HL-60/S4 treated with retinoic acid at 250 ng/mL for 4 days and 3 days (cell line): ENCODE data around the gene MROH2B.

Experiments used
- in situ Hi-C: fragments of 300-500 bp; cut with MboI; formaldehyde crosslinking; loops from 2 replicates; pipeline ENCODE4 v1.7.0; 2022; ENCODE audit warnings: low sequenced_read_pairs

The MROH2B gene

DNA sequence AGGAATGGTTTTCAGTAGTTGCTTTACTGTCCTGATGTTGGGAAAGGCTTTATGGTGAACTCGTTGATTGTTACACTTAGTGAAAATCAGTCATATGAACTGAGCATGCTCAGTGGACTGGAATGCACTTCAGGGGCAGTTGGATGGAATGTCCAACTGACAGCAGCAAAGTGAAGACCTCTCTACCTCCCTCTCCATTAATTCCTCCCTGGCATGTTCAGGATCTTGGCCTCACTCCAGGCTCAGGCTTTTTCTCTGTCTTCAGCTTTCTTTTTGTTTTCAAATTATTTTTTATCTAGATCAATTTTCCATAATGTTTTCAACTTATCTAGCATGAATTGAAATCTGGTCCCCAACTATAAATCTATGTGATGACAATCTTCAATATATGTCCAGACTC, at the start of gene MROH2B:
MROH2B (minus strand) TSS at position 101 of the 400 bp plus-strand sequence. CDS start 490 bp downstream, outside the sequence.
- in situ Hi-C loops: no loop called here

DNA sequence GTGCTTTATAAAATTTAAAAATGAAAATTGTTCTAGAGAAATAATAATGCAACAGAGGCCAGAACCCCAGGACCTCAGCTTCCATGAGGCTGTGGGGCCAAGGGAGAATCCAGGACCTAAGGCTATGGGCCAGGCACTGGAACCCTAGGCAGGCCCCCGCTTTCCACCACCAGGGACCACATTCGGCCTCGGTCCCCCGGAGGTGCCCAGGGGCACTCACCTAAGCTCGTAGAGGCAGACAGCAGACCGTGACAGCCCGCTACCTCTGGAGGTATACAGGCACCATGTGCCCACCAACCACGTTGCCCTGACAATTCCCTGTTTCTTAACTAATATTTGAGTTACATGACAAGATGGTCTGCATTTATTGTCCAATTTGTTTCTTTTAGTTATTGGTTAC, 49.5 kb upstream of the MROH2B start:
- in situ Hi-C loops: no loop called here

DNA sequence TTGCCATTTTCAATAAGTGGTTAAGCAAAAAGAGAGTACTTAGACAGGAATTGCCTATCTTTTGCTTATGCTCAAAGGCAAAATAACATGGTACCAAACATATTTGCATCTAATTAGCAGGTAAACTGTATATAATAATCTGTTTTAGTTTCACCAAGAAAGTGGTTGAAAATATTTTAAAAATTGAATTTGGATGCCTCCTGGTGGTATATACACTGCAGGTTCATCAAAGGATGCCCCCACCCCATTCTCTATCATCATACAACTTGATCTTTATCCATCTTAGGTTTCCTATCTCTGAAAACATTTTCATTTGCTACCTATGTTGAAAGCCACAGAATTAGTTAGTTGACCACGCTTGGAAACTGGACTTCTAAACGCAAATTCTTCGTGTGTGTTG, 47.0 kb upstream of the MROH2B start:
- in situ Hi-C loops: no loop called here

DNA sequence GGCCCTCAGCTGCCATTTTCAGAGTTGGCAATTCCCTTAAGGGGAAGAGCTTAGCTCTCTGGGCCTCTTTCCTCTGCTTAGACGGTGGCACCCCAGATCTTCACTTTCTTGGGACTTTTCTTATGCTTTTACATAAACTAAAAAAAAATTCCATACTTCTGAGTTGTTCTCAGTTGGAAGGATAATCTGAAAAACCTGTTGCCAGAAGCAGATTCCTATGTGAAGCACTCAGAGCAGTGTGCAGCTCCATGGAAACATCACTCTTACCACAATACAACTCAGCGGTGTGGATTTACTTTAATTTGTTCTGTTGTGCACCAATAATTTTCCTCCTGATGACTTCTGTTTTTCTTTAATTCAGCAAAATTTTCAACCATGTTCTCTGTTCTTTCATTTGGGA, 44.1 kb upstream of the MROH2B start:
- in situ Hi-C loops: no loop called here

DNA sequence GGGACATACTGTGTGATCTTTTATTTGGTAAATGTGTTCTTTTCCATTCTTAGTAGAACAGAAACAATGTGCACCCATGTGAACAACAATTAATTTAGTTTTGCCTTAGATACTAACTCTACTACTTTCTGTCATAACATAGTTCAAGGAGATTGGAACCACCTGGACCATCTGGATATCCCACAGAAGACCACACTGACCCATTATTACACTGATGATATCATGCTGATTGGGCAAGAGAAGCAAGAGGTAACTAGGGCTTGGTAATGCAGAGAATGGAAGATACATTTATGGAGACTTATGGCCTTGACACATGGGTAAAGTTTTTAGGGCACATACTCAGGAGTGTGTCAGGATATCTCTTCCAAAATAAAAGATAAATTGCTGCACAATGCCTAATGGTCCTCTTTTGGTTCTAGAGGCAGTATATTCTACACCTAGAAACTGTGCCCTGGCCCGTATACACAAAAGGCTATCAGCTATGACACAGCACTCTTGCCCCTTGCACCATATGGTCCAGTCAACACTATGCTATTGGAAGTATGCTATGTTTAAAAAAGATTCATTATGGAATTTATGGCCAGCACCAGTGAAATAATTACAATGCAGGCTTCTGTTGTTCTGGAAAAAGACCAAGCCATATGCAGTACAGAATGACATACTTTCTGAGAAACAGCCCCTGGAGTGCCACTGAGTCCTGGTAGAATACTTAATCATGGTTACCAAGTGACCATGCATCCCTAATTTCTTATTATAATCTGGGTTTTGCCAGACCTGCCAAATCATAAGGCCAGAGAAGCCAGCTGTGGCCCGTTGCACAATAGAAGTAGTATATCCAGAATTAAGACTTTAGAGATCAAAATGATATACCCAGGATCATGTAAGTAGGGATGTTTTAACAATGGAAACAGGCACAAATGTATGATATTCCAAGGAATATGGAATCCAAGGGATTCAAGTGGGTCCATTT, 41.6 kb upstream of the MROH2B start:
- in situ Hi-C loops: no loop called here

DNA sequence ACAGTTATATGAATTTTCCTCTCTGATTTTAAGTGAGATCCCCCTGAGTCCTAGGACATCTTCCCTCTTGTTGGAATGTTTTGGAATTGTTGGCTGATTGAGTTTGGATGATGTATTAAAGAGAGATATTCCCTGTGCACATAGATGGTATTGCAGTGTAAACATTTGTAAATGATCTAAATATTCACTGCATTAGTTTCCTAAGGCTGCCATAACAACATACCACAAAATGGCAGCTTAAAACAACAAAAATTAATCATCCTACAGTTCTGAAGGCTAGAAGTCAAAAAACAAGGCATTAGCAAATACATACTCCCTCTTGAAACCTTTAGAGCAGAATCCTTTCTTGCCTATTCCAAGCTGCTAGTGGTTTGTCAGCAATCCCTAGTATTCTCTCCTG, 38.0 kb upstream of the MROH2B start:
- in situ Hi-C loops: no loop called here

DNA sequence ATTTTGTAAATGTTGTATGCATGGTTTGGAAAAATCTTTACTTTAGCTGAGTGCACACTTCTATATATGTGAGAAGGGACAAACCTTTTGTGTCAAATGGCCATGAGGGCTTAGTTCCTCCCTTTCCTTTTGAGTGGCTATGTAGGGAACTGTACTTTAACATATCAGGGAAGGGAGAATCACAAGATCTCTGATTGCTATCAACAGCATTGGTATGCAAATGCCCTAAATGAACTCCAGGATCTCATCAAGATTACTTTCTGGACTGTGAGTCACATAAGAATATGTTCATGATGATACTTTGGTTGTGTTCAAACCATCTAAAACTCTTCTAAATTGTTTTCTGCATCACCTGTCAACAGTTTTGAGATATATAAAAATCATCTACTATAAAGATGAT, 31.2 kb upstream of the MROH2B start:
- in situ Hi-C loops: no loop called here

DNA sequence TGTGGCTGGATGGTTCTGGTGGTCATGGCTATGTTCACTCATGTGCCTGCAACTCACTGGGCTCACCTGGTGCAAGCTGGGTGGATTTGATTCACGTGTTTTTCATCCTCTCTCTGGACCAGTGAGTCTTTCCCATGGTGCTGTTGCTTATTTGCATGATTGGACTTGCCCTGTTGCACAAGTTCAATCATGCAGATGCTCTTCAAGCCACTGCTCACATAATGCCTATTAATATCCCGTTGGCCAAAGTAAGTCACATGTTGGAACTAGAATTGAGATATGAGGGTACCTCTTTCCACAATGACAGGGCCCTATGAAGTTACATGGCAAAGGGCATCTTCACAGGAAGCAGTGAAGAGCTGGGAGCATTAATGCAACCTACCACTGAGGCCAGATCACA, 26.5 kb upstream of the MROH2B start:
- in situ Hi-C loops: no loop called here

DNA sequence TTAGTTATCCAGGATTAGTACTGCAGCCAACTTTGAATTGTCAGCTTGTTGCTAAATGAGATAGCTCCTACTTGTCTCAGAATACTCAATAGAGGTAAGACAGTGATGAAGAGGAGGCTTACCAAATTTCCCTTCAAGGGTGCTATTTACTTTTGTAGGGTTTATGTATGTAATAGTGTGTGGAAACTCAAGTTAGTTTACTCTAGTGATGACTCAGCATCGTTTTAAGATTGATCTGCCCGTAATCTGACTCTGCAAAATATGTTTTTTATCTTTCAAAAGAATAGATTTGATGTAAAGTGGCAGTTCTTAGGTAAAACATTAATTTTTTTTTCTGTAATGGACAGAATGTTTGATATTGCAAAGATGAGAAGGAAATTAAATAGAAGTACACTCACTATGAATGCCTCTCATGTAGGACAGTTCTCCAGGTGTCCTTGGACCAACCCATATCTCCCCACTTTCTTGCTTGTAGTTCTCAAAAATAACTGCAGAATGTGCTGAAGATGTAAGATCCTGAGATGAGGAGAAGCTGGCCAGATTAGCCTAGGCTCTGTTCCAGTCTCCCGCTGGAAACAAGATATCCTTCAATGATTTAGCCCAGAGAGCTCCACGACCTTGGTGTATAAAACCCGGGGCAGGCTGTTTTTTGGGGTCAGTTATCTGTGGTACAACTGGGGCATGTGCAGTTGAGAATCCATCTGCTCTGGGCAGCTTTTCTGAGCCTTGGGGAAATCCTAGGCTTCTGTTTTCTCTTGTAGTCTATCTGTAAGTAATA, 24.4 kb upstream of the MROH2B start:
- in situ Hi-C loops: no loop called here

DNA sequence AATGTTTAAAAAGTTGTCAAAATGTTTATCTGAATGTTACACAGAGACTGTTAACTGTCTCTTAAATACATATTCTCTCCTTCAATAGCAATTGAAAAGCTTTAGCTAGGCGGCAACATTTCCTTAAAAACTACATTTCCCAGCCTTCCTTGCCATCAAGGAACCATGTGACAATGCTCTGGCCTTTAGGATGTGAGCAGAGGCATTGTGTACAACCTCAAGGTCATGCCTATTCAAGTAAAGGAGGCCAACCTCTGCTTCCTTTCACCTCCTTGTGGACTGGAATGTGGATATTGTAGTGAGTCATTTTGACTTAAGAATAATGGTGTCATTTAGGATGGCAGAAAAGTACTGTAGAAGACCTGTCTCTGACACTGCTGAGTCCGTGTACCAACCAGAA, 23.7 kb upstream of the MROH2B start:
- in situ Hi-C loops: no loop called here

DNA sequence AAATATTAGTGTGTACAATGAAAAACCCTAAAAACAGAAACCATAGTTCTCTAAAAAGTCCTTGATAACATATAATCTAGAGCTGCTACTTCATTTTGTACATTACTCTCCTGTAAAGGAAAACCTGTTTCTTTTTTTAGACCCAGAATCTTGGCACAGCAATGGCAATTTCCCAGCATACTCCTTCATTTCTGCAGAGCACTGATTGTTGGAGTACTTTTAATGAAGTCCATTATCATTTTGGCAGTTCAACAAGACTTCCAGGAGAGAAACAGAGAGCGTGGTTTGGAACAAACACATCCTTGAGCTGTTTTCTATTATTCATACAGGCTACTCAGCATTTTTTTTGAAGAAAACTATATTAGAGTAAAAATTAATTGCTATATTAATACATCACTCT, 22.7 kb upstream of the MROH2B start:
- in situ Hi-C loops: no loop called here

DNA sequence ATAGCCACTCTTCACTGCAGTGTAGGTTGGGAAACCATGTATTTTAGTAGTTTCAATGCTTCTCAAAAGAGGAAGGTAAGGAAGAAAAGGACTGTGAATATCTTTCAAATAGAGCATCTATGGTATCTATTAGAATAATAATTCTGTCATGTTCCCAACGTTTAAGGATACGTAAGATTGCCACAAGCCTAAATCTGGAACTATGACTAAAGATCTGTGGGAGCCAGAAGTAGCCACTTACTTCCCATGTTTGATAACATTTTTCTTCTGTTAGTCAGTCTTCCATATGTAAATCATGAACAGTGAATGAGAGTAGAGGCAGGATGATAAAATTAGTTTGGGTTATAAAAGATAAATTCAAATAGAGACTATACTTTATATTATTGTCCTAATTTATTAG, 16.3 kb upstream of the MROH2B start:
- in situ Hi-C loops: no loop called here

DNA sequence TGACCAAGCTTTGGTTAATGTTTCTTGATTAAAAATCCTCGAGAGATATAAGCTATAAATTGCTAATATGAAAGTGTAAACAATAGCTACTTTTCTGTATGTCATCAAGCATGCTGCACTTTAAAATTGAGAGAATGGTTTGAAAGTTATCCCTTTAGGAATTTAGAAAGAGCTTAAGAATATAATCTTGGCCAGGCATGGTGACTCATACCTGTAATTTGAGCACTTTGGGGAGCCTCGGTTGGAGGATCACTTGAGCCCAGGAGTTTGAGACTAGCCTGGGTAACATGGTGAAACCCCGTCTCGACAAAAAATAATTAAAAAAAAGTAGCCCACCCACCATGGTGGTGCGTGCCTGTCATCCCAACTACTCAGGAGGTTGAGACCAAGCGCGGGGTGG, 12.2 kb upstream of the MROH2B start:
- in situ Hi-C loops: no loop called here

DNA sequence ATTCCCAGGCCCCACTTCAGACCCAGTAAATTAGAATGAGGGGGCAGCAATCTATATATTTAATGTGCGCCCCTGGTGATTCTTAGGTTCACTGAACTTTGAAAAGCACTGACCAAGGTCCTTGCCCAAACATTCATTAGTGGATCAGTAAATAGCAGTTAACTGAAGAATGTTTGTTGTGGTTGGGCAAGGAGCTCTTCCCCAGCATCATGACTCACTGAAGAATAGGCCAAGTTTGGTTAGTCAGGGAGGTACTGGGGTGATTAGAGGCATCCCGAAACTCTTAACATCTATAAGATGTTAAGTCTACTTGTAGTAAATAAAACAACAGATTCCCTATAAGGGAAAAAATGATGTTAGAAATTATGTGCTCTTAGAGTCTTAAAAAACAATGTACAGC, 833 bp upstream of the MROH2B start:
- in situ Hi-C loops: no loop called here

DNA sequence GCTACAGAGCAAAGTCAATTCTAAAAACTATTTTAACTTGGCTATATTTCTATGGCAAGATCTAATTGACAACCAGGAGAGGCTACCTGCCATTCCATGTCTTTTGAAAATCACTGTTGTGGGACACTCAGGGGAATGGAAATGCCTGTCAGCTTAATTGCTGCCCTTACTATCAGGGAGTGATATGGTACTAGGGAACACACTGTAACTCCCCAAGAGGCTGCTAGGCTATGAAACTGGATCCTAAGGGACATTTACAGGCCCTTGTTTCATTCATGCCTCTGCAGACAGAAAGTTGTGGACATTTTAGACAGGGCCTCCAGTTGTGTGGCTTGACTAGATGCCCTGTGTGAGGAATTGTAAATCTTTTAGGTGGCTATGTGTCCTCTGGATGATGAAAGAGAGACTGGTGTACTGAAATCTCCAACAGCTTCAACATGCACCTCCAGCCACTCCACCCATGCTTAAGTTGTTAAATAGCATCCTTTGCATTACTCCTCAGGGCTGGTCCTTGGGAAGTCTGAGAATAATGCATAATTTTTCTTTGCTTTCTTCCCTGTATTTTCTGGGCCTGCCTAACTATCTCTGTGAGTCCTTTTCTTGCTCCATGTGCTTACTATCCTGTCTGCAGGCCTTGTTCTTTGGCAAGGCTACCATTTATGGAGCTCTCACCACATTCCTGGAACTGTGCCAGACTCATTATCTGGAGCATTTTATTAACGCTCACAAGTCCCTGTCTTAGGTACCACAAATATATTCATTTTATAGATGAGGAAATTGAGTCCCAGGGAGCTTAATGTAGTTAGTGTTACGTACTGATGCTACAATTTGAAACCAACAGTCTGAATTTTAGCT, 3.2 kb downstream of the MROH2B start:
- in situ Hi-C loops: no loop called here

DNA sequence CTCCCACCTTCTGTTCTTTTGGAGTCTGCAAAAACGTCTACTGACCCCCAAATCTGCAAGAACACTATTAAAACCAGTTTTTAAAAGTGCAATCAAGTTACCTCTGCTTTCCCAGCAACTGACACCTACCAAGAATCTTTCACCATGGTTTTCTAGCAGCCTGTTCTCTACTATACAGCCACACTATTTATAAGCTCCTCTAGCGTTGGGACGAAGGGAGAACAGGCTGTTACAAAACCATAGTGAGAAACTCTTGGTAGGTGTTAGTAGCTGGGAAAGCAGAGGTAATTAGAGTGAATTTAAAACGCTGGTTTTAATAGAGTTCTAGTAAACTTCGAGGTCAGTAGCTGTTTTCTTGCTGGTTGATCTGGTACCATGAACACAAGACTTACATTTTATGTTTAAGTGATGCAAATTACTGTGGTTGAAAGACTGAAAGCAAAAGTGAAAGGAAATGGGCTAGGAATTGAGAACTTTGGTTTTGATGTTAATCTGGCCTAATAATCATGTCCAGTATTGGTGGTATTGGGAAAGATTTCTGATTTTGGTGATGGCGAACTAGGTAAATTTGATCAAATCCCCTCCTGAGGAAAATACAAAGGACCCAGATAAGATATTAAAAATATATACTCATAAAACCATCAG, 5.3 kb downstream of the MROH2B start:
- in situ Hi-C loops: no loop called here

DNA sequence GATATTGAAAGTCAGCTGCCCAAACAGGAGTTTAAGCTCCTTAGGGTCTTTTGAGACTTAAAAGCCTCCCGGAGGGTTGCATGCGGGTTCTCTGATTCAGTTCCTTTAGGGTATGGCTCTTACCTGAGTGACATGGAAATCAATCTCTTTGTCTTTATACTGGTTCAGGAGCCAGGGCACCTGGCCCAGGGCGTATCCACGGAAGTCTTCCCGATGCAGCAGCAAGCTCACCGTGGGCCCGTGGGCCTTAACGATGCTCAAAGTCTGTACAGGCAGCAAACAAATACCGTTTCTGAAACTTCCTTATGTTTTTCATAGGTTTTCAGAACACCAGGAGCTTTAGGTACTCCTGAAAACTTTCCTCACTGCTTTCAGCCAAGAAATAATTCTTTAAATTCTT, 13.2 kb downstream of the MROH2B start:
- in situ Hi-C loops: no loop called here

DNA sequence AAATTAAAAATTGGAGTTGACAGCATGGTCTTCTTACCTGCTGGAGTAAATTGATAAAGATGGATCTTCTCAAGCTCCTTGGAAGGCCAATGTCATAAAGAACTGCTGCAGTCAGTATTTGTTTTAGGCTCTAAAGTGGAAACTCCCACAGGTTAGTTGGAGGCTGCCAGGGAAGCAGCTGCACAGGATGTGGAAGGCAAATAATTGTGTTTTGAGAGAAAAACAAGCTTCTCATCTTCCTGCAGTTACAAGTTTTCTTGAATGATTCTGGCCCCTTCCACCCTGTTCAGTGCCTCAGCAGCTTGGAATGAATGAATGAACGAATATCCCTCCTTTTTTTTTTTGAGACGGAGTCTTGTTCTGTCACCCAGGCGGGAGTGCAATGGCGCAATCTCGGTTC, 13.9 kb downstream of the MROH2B start:
- in situ Hi-C loops: no loop called here

DNA sequence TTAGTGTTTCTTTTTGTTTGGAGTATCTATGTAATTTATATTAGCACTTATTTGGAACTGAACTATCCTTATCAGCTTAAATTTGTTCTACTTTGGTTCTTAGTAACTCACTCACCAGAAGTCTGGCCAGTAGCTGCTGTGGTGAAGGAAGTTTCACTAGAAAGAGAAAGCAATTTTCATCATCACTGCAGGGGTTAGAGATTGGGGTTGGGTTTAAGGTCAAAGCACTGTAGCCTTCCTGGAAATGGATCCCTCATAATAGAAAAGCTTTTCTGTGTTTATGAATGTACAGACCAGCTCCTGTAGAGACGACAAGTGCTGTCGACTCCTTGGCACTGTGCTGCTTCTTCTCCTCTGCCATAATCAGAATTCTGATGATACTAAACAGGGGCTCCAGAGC, 22.2 kb downstream of the MROH2B start:
- in situ Hi-C loops: no loop called here

DNA sequence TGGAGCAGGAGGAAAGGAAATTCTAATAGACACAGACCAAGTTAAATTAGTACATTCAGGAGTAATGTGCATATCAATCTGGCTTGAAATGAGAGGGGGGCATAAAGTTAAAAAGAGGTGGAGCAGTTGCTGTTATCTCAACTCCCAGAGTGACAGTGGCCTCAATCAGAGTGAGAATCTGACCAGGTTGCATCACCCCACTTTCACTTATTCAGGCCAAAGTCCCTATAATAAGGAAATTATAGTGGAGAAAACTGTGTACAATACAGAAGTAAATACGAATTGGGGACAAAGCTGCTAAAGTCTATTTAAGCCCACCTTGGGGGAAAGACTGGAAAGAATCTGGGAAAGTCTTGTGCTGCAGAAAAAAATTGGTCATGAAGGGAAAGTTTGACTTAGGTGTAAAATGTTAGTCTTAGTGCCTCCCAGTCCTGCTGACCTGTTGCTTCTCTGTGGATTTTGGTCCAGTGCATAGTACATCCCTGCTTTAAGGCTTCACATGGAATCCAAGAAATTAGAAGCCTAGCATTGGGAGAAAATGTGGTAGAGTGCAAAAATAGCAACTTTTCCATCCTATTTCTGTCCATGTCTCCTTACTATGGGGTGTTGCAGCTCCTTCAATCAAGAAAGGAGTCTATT, 27.9 kb downstream of the MROH2B start:
- in situ Hi-C loops: no loop called here
